ENCODE results near the gene RASD2.

DNA sequence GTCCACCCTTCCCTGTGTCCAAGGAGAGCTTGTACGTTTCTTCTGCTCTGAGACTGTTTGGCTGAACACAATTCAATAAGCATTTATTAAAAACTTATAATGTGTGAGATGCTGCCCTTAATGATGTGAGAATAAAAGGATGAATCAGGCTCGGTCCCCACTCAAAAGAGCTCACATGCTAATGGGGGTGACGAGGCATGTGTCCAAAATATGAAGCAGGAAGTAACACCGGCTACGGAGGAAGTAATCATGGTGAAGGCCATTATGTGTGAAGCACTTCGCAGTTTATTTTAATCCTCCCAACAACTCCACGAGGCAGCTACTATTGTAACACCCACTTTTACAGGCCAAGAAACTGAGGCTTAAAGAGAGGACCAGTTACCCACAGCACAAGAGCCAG lies 3.4 kb upstream of the RASD2 start:
- no peak for TF ChIP-seq TAF1 (IDR thresholded peaks at IDR 0.05; ENCODE audit: borderline replicate concordance, low read depth, low read length)
- no peak for TF ChIP-seq POLR2A (IDR thresholded peaks at IDR 0.05; ENCODE audit: low read depth, low read length)
